SK-N-SH (cell line): ENCODE results near the gene SRSF7. TPM values are rescaled to one million over a fixed set of nuclear protein-coding genes. Genes with fewer than 3 reads are reported as not detected.

Source experiments
- CTCF ChIA-PET: fragments of 300-600, 350-600 bp; formaldehyde crosslinking; extraction: SDS; loops from one replicate; lab custom pipeline; 2021; lab: Yijun Ruan, JAX
- POLR2A ChIA-PET: fragments of 350-600 bp; sonication (Branson Sonifier 250); formaldehyde crosslinking; extraction: SDS; loops from one replicate; lab custom pipeline; 2020; ENCODE audit warnings: antibody characterized with exemption, inconsistent platforms; lab: Yijun Ruan, JAX
- DNase-seq: peaks from one replicate; pipeline ENCODE4 v3.0.0; 2012
- H2AFZ ChIP-seq: fragments of 200-600 bp; sonication (generic); 2 replicates; pipeline ENCODE4 v1.8.1; 2016; ENCODE audit warnings: antibody characterized with exemption, mild to moderate bottlenecking, low read depth
- H3F3A ChIP-seq: fragments of 200-600 bp; sonication (generic); replicated peaks from 2 replicates; pipeline ENCODE3; 2016; ENCODE audit warnings: antibody characterized with exemption, mild to moderate bottlenecking; ENCODE audit not compliant: insufficient read depth
- H3K27ac ChIP-seq, 2 experiments: fragments of 200-500 bp in 1 of 2; fragments of 200-600 bp in 1 of 2; sonication (Bioruptor generic) in 1 of 2; sonication (generic), shearing (Covaris generic) in 1 of 2; 2 replicates each; pipeline versions ENCODE4 v1.5.1 to v1.6.1; 2014 to 2016; ENCODE audit warnings: low read depth in 2 of 2, inconsistent platforms in 1 of 2, low read length in 1 of 2, mild to moderate bottlenecking in 1 of 2, mixed read lengths in 1 of 2
- H3K27me3 ChIP-seq: fragments of 200-600 bp; sonication (generic), shearing (Covaris generic); 2 replicates; pipeline ENCODE4 v1.6.1; 2016; ENCODE audit warnings: mixed run types; ENCODE audit not compliant: insufficient read depth
- H3K36me3 ChIP-seq, 2 experiments: fragments of 200-500 bp in 1 of 2; fragments of 200-600 bp in 1 of 2; sonication (Bioruptor generic) in 1 of 2; sonication (generic) in 1 of 2; replicated peaks in 1 of 2; 2 replicates each; pipeline versions ENCODE3 to v1.5.1; 2014 to 2016; ENCODE audit warnings: low read length in 1 of 2, mild to moderate bottlenecking in 1 of 2; ENCODE audit not compliant: insufficient read depth in 2 of 2, control insufficient read depth in 1 of 2
- H3K4me1 ChIP-seq, 2 experiments: fragments of 200-500 bp in 1 of 2; fragments of 200-600 bp in 1 of 2; sonication (Bioruptor generic) in 1 of 2; sonication (generic), shearing (Covaris generic) in 1 of 2; 2 replicates each; pipeline versions ENCODE4 v1.5.1 to v1.6.1; 2014 to 2016; ENCODE audit warnings: low read depth in 1 of 2, low read length in 1 of 2, mixed run types in 1 of 2; ENCODE audit not compliant: insufficient read depth in 2 of 2, control insufficient read depth in 1 of 2
- H3K4me2 ChIP-seq: fragments of 200-600 bp; sonication (generic), shearing (Covaris generic); 2 replicates; pipeline ENCODE4 v1.6.1; 2017; ENCODE audit warnings: mixed run types
- H3K4me3 ChIP-seq, 2 experiments: fragments of 200-500 bp in 1 of 2; fragments of 200-600 bp in 1 of 2; sonication (Bioruptor generic) in 1 of 2; sonication (generic), shearing (Covaris generic) in 1 of 2; 2 replicates each; pipeline versions ENCODE4 v1.5.1 to v1.8.1; 2014 to 2016; ENCODE audit warnings: low read depth in 2 of 2, inconsistent platforms in 1 of 2, low read length in 1 of 2, mild to moderate bottlenecking in 1 of 2, mixed read lengths in 1 of 2, moderate library complexity in 1 of 2
- H3K79me2 ChIP-seq: fragments of 200-600 bp; sonication (generic); 2 replicates; pipeline ENCODE4 v1.8.1; 2017; ENCODE audit warnings: mild to moderate bottlenecking; ENCODE audit not compliant: insufficient read depth
- H3K9ac ChIP-seq: fragments of 200-600 bp; sonication (generic); 2 replicates; pipeline ENCODE4 v1.6.1; 2017; ENCODE audit warnings: mixed run types
- H3K9me2 ChIP-seq: fragments of 200-600 bp; sonication (generic); 2 replicates; pipeline ENCODE4 v1.6.1; 2017; ENCODE audit warnings: mixed run types
- H3K9me3 ChIP-seq: fragments of 200-600 bp; sonication (generic); 2 replicates; pipeline ENCODE4 v1.6.1; 2017; ENCODE audit warnings: mixed run types, mild to moderate bottlenecking, moderate library complexity
- H4K20me1 ChIP-seq: fragments of 200-600 bp; sonication (generic); 2 replicates; pipeline ENCODE4 v1.6.1; 2017; ENCODE audit warnings: mild to moderate bottlenecking, mixed run types; ENCODE audit not compliant: insufficient read depth
- CHD2 ChIP-seq: fragments of 150-350 bp; IDR thresholded peaks from 2 replicates; pipeline ENCODE4 v1.6.1; 2018; ENCODE audit warnings: low read length; ENCODE audit not compliant: partially characterized antibody
- EZH2phosphoT487 ChIP-seq: fragments of 200-600 bp; sonication (generic); IDR thresholded peaks from 2 replicates; pipeline ENCODE4 v1.6.1; 2017; ENCODE audit warnings: low read depth, mixed run types, mild to moderate bottlenecking, antibody characterized with exemption, moderate library complexity, borderline replicate concordance
- FOSL2 ChIP-seq: IDR thresholded peaks from 2 replicates; pipeline ENCODE4 v1.4.0; 2012; ENCODE audit warnings: low read depth, mild to moderate bottlenecking, moderate library complexity, borderline replicate concordance
- NFIC ChIP-seq: IDR thresholded peaks from 2 replicates; pipeline ENCODE4 v1.4.0; 2012; ENCODE audit warnings: borderline replicate concordance
- POLR2AphosphoS5 ChIP-seq: IDR thresholded peaks from 2 replicates; pipeline ENCODE4 v1.6.1; 2012; ENCODE audit warnings: low read depth, low read length
- RAD21 ChIP-seq: IDR thresholded peaks from 2 replicates; pipeline ENCODE4 v1.6.1; 2012; ENCODE audit warnings: mild to moderate bottlenecking, low read length
- WGBS: methylation state at CpG from one replicate; pipeline ENCODE4 v1.1.6; 2017; ENCODE audit warnings: low lambda C conversion rate; 5-methylcytosine and 5-hydroxymethylcytosine counted together
- polyA plus RNA-seq, 3 experiments: library from polyadenylated mRNA; depleted of rRNA; stranded (reverse); fragments of >200 nt; gene quantifications; 2 replicates each; pipeline ENCODE4 v1.2.3, GENCODE V29; 2012
- TF ChIP-seq, protein P1 (sequence below): fragments of 200-600 bp; sonication (generic); IDR thresholded peaks from 2 replicates; pipeline ENCODE4 v1.6.1; 2017; ENCODE audit warnings: antibody characterized with exemption, mild to moderate bottlenecking, moderate library complexity
- TF ChIP-seq, protein P2 (sequence below): IDR thresholded peaks from 2 replicates; pipeline ENCODE4; 2012
- TF ChIP-seq, protein P3 (sequence below): IDR thresholded peaks from 2 replicates; pipeline ENCODE4 v1.4.0; 2012; ENCODE audit warnings: low read depth, borderline replicate concordance
- TF ChIP-seq, protein P4 (sequence below): IDR thresholded peaks from 2 replicates; pipeline ENCODE4 v1.4.0; 2012; ENCODE audit warnings: low read depth, borderline replicate concordance
- TF ChIP-seq, protein P5 (sequence below): fragments of 150-350 bp; IDR thresholded peaks from 2 replicates; pipeline ENCODE4 v1.6.1; 2016; ENCODE audit warnings: mild to moderate bottlenecking, low read depth, low read length
- TF ChIP-seq, protein P6 (sequence below): IDR thresholded peaks from 2 replicates; pipeline ENCODE4 v1.4.0; 2012; ENCODE audit warnings: low read depth

SRSF7 gene
- polyA plus RNA-seq, 1 of the 3 experiments (the other 2 are of a cell fraction), result 199 TPM

DNA sequence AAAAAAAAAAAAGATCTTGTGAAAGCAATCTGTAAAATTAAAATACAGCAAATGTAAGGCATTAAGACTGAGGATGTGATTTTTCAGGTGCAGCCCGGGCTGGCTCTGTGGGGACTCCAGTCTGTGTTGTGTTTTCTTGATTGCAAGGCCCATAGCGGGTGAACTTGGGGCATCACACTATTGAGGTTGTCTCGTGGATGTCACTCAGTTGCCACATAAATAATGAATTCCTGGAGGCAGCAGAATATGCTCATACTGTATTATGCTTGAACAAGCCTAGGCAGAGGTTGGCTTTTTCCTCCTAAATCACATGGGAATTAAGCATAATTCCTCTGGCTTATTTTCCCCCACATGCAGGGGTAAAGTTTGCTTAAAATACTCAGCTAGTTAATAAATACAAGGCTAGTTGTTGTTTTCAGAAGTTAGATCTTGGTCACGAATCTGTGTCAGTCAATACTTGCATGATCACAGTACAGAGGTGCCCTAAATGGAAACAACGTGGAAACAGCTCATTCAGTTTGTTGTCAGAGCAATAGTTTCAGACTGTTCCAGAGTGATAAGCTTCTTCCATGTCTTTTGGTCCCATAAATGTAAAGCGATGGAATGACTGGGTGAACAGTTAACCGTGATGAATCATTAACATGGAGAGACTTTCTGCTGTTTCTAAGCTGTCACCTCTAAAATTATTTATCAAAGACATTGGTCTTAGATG lies 43.2 kb upstream of the SRSF7 start:
- 86% methylated on average over 7 of the region's 7 CpGs for WGBS
- Histone ChIP-seq H3K4me2 (no peak overlapping the region), H3K27ac (no peak overlapping the region), H3K9ac (no peak overlapping the region), H3K9me3 (no peaks in the 10 kb centered on the region), H3K27me3 (no peaks in the 10 kb centered on the region), H3K4me3 (no peak overlapping the region), H4K20me1 (no peaks in the 10 kb centered on the region), H3K79me2 (no peaks in the 10 kb centered on the region), H3K36me3 (peaks cover 4% of the 10 kb centered on the region in 2 experiments), H3K9me2 (no peaks in the 10 kb centered on the region), H2AFZ (no peak overlapping the region), H3K4me1 (no peaks in the 10 kb centered on the region), H3F3A (peaks cover 3% of the 10 kb centered on the region)
- ChIA-PET POLR2A (no interaction called here), CTCF (interaction anchor here (1.4 to 1.8 kb wide), 2 partner anchors 21 to 41 kb away, joined by 3 to 6 read pairs; no protein-coding TSS in a partner anchor)
- DNase-seq, result no peak
- TF ChIP-seq NFIC, result no peak
- TF ChIP-seq POLR2AphosphoS5, result no peak
- no peak for TF ChIP-seq RAD21
- no peak for TF ChIP-seq FOSL2
- no peak for TF ChIP-seq CHD2
- TF ChIP-seq, protein P1, sequence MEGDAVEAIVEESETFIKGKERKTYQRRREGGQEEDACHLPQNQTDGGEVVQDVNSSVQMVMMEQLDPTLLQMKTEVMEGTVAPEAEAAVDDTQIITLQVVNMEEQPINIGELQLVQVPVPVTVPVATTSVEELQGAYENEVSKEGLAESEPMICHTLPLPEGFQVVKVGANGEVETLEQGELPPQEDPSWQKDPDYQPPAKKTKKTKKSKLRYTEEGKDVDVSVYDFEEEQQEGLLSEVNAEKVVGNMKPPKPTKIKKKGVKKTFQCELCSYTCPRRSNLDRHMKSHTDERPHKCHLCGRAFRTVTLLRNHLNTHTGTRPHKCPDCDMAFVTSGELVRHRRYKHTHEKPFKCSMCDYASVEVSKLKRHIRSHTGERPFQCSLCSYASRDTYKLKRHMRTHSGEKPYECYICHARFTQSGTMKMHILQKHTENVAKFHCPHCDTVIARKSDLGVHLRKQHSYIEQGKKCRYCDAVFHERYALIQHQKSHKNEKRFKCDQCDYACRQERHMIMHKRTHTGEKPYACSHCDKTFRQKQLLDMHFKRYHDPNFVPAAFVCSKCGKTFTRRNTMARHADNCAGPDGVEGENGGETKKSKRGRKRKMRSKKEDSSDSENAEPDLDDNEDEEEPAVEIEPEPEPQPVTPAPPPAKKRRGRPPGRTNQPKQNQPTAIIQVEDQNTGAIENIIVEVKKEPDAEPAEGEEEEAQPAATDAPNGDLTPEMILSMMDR, result no peak
- TF ChIP-seq, protein P2, sequence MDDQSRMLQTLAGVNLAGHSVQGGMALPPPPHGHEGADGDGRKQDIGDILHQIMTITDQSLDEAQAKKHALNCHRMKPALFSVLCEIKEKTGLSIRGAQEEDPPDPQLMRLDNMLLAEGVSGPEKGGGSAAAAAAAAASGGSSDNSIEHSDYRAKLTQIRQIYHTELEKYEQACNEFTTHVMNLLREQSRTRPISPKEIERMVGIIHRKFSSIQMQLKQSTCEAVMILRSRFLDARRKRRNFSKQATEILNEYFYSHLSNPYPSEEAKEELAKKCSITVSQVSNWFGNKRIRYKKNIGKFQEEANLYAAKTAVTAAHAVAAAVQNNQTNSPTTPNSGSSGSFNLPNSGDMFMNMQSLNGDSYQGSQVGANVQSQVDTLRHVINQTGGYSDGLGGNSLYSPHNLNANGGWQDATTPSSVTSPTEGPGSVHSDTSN, result no peak
- TF ChIP-seq, protein P3, sequence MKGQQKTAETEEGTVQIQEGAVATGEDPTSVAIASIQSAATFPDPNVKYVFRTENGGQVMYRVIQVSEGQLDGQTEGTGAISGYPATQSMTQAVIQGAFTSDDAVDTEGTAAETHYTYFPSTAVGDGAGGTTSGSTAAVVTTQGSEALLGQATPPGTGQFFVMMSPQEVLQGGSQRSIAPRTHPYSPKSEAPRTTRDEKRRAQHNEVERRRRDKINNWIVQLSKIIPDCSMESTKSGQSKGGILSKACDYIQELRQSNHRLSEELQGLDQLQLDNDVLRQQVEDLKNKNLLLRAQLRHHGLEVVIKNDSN, result no peak
- TF ChIP-seq, protein P4, sequence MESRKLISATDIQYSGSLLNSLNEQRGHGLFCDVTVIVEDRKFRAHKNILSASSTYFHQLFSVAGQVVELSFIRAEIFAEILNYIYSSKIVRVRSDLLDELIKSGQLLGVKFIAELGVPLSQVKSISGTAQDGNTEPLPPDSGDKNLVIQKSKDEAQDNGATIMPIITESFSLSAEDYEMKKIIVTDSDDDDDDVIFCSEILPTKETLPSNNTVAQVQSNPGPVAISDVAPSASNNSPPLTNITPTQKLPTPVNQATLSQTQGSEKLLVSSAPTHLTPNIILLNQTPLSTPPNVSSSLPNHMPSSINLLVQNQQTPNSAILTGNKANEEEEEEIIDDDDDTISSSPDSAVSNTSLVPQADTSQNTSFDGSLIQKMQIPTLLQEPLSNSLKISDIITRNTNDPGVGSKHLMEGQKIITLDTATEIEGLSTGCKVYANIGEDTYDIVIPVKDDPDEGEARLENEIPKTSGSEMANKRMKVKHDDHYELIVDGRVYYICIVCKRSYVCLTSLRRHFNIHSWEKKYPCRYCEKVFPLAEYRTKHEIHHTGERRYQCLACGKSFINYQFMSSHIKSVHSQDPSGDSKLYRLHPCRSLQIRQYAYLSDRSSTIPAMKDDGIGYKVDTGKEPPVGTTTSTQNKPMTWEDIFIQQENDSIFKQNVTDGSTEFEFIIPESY, result no peak
- TF ChIP-seq, protein P5, sequence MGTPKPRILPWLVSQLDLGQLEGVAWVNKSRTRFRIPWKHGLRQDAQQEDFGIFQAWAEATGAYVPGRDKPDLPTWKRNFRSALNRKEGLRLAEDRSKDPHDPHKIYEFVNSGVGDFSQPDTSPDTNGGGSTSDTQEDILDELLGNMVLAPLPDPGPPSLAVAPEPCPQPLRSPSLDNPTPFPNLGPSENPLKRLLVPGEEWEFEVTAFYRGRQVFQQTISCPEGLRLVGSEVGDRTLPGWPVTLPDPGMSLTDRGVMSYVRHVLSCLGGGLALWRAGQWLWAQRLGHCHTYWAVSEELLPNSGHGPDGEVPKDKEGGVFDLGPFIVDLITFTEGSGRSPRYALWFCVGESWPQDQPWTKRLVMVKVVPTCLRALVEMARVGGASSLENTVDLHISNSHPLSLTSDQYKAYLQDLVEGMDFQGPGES, result no peak
- no peak for TF ChIP-seq EZH2phosphoT487
- TF ChIP-seq, protein P6, sequence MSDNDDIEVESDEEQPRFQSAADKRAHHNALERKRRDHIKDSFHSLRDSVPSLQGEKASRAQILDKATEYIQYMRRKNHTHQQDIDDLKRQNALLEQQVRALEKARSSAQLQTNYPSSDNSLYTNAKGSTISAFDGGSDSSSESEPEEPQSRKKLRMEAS, result no peak
